HCT116 (cell line): ENCODE results near the gene HCRT. TPM values are rescaled to one million over a fixed set of nuclear protein-coding genes. Genes with fewer than 3 reads are reported as not detected.

Source experiments
- ATAC-seq: fragments of 200-7000 bp; cut with Tn5 transposase; 2 replicates; pipeline ENCODE4 v1.9.1; 2020; ENCODE audit warnings: mild to moderate bottlenecking, moderate library complexity
- BruUV-seq: library from RNA; stranded (reverse); fragments of 400-500 nt; replicated peaks from 2 replicates; lab custom pipeline; 2021; lab: Mats Ljungman, UMichigan
- CTCF ChIA-PET: fragments of 300-600 bp; sonication (Branson Sonifier 250); formaldehyde crosslinking; loops from one replicate; lab custom pipeline; 2021; ENCODE audit warnings: antibody characterized with exemption; lab: Charles Lee
- POLR2A ChIA-PET: fragments of 300-600, 350-600 bp; sonication (Branson Sonifier 250); formaldehyde crosslinking; loops from one replicate; lab custom pipeline; 2021; ENCODE audit warnings: antibody characterized with exemption; lab: Charles Lee
- RAD21 ChIA-PET, 2 experiments: fragments of 300-600 bp; sonication (Branson Sonifier 250); formaldehyde crosslinking; loops; one replicate each; lab custom pipeline; 2023; ENCODE audit warnings: low total read pairs in 2 of 2; ENCODE audit not compliant: uncharacterized antibody in 2 of 2, unreplicated experiment in 2 of 2, low non-redundant PET in 1 of 2; lab: Charles Lee
- DNase-seq: peaks from one replicate; pipeline ENCODE4 v3.0.0-alpha.2; 2010; ENCODE audit warnings: low read depth, low spot score
- H2AFZ ChIP-seq: fragments of 200-600 bp; shearing (Covaris generic), sonication (generic); 2 replicates; pipeline ENCODE4 v1.6.1; 2017; ENCODE audit warnings: low read depth, mixed run types, mixed read lengths, antibody characterized with exemption, low read length; ENCODE audit not compliant: poor library complexity, severe bottlenecking
- H3K27ac ChIP-seq: 2 replicates; pipeline ENCODE4 v1.5.1; 2012; ENCODE audit warnings: low read depth, low read length
- H3K27me3 ChIP-seq: fragments of 200-600 bp; sonication (generic); 2 replicates; pipeline ENCODE4 v1.6.1; 2016; ENCODE audit warnings: mixed run types, low read length, mixed read lengths; ENCODE audit not compliant: insufficient read depth
- H3K36me3 ChIP-seq, 2 experiments: fragments of 200-500 bp in 1 of 2; fragments of 200-600 bp in 1 of 2; sonication (Bioruptor generic) in 1 of 2; sonication (generic) in 1 of 2; 2 replicates each; pipeline versions ENCODE4 v1.5.1 to v1.6.1; 2014 to 2016; ENCODE audit warnings: low read length in 2 of 2, inconsistent platforms in 1 of 2, mixed read lengths in 1 of 2, mixed run types in 1 of 2; ENCODE audit not compliant: insufficient read depth in 2 of 2, control insufficient read depth in 1 of 2
- H3K4me1 ChIP-seq, 2 experiments: fragments of 200-600 bp in 1 of 2; sonication (generic) in 1 of 2; 2 replicates each; pipeline versions ENCODE4 v1.5.1 to v1.6.1; 2012 to 2017; ENCODE audit warnings: low read length in 2 of 2, inconsistent platforms in 1 of 2, mild to moderate bottlenecking in 1 of 2, mixed read lengths in 1 of 2, mixed run types in 1 of 2, moderate library complexity in 1 of 2; ENCODE audit not compliant: insufficient read depth in 2 of 2, control insufficient read depth in 1 of 2
- H3K4me2 ChIP-seq: fragments of 200-600 bp; sonication (generic); 2 replicates; pipeline ENCODE4 v1.6.1; 2017; ENCODE audit warnings: mixed run types, low read length, mixed read lengths
- H3K4me3 ChIP-seq, 2 experiments: fragments of 200-600 bp in 1 of 2; sonication (generic) in 1 of 2; replicated peaks in 1 of 2; 2 replicates each; pipeline ENCODE4 v1.5.1; 2011 to 2016; ENCODE audit warnings: low read length in 2 of 2, control low read depth in 1 of 2, low read depth in 1 of 2, mild to moderate bottlenecking in 1 of 2, mixed read lengths in 1 of 2, mixed run types in 1 of 2
- H3K79me2 ChIP-seq: fragments of 200-600 bp; sonication (generic); 2 replicates; pipeline ENCODE4 v1.6.1; 2017; ENCODE audit warnings: mild to moderate bottlenecking, mixed run types, low read length, moderate library complexity, mixed read lengths; ENCODE audit not compliant: insufficient read depth
- H3K9ac ChIP-seq: fragments of 200-600 bp; sonication (generic); 2 replicates; pipeline ENCODE4 v1.6.1; 2016; ENCODE audit warnings: low read length, mixed read lengths
- H3K9me2 ChIP-seq: fragments of 200-600 bp; sonication (generic), shearing (Covaris generic); 2 replicates; pipeline ENCODE4 v1.6.1; 2017; ENCODE audit warnings: mixed run types, mild to moderate bottlenecking, moderate library complexity; ENCODE audit not compliant: insufficient read depth
- H3K9me3 ChIP-seq, 2 experiments: fragments of 200-500 bp in 1 of 2; fragments of 200-600 bp in 1 of 2; sonication (Bioruptor generic) in 1 of 2; sonication (generic) in 1 of 2; 2 replicates each; pipeline ENCODE4 v1.6.1; 2014 to 2017; ENCODE audit warnings: low read length in 2 of 2, mixed read lengths in 2 of 2, inconsistent platforms in 1 of 2, low read depth in 1 of 2, mild to moderate bottlenecking in 1 of 2, mixed run types in 1 of 2, moderate library complexity in 1 of 2; ENCODE audit not compliant: control insufficient read depth in 1 of 2, insufficient read depth in 1 of 2
- H4K20me1 ChIP-seq: fragments of 200-600 bp; sonication (generic), shearing (Covaris generic); 2 replicates; pipeline ENCODE4 v1.6.1; 2017; ENCODE audit warnings: mixed run types, mild to moderate bottlenecking, moderate library complexity; ENCODE audit not compliant: insufficient read depth
- ATF3 ChIP-seq: IDR thresholded peaks from 2 replicates; pipeline ENCODE4 v1.6.1; 2012
- CBX3 ChIP-seq: IDR thresholded peaks from 2 replicates; pipeline ENCODE4 v1.6.1; 2012; ENCODE audit warnings: low read depth
- CTCF ChIP-seq, 3 experiments: fragments of 200-600 bp in 1 of 3; sonication (generic) in 1 of 3; IDR thresholded peaks in 2 of 3; conservative IDR thresholded peaks in 1 of 3; 2 replicates each; pipeline ENCODE4 v1.5.1; 2012 to 2017; ENCODE audit warnings: low read depth in 2 of 3, low read length in 2 of 3, antibody characterized with exemption in 1 of 3, borderline replicate concordance in 1 of 3, control low read depth in 1 of 3, mild to moderate bottlenecking in 1 of 3, mixed read lengths in 1 of 3, mixed run types in 1 of 3, moderate library complexity in 1 of 3; ENCODE audit not compliant: insufficient read depth in 1 of 3
- ELF1 ChIP-seq: IDR thresholded peaks from 2 replicates; pipeline ENCODE4 v1.6.1; 2012; ENCODE audit warnings: low read depth, borderline replicate concordance
- EZH2 ChIP-seq: fragments of 200-600 bp; sonication (generic); IDR thresholded peaks from 2 replicates; pipeline ENCODE4 v1.6.1; 2017; ENCODE audit warnings: antibody characterized with exemption, mixed run types
- EZH2phosphoT487 ChIP-seq: fragments of 200-600 bp; IDR thresholded peaks from 2 replicates; pipeline ENCODE4 v1.6.1; 2018; ENCODE audit warnings: antibody characterized with exemption, borderline replicate concordance
- FOSL1 ChIP-seq: IDR thresholded peaks from 2 replicates; pipeline ENCODE4 v1.6.1; 2012; ENCODE audit warnings: low read depth
- JUND ChIP-seq: IDR thresholded peaks from 2 replicates; pipeline ENCODE4 v1.6.1; 2012
- MAX ChIP-seq: IDR thresholded peaks from 2 replicates; pipeline ENCODE4 v1.6.1; 2012
- POLR2A ChIP-seq: IDR thresholded peaks from 2 replicates; pipeline ENCODE4 v1.7.0; 2011; ENCODE audit warnings: borderline replicate concordance; ENCODE audit not compliant: insufficient read depth, insufficient read length; ENCODE audit errors: extremely low read depth
- POLR2AphosphoS5 ChIP-seq: IDR thresholded peaks from 2 replicates; pipeline ENCODE4 v1.6.1; 2011; ENCODE audit warnings: mild to moderate bottlenecking, low read depth, low read length, moderate library complexity
- RAD21 ChIP-seq: IDR thresholded peaks from 2 replicates; pipeline ENCODE4 v1.6.1; 2012; ENCODE audit warnings: low read depth, mild to moderate bottlenecking
- REST ChIP-seq: IDR thresholded peaks from 2 replicates; pipeline ENCODE4 v1.6.1; 2012; ENCODE audit warnings: low read depth
- SP1 ChIP-seq: IDR thresholded peaks from 2 replicates; pipeline ENCODE4 v1.6.1; 2012; ENCODE audit warnings: low read depth
- TCF7L2 ChIP-seq: IDR thresholded peaks from 2 replicates; pipeline ENCODE4 v1.7.0; 2011; ENCODE audit warnings: borderline replicate concordance, inconsistent platforms; ENCODE audit not compliant: insufficient read depth, insufficient read length; ENCODE audit errors: extremely low read depth
- YY1 ChIP-seq: IDR thresholded peaks from 2 replicates; pipeline ENCODE4 v1.6.1; 2011; ENCODE audit warnings: low read length, low read depth, moderate library complexity, mild to moderate bottlenecking; ENCODE audit not compliant: insufficient replicate concordance; ENCODE audit errors: extremely low read depth
- ZBTB33 ChIP-seq: IDR thresholded peaks from 2 replicates; pipeline ENCODE4 v1.6.1; 2011; ENCODE audit warnings: mild to moderate bottlenecking, low read length, moderate library complexity; ENCODE audit not compliant: insufficient replicate concordance; ENCODE audit errors: extremely low read depth
- ZFX ChIP-seq: fragments of 450-650 bp; IDR thresholded peaks from 2 replicates; pipeline ENCODE4 v1.6.1; 2017
- intact Hi-C: fragments of 100-400 bp; cut with micrococcal nuclease; formaldehyde crosslinking; loops from 2 replicates; pipeline ENCODE4 v1.10.0; 2022
- total RNA-seq: library from RNA; stranded (reverse); gene quantifications from one replicate; pipeline ENCODE4 v1.2.1, GENCODE V29; 2021; ENCODE audit not compliant: unreplicated experiment

Gene HCRT
- total RNA-seq, 1 experiment from 2014 or later: not detected

- ATAC-seq (no peak), DNase-seq (no peak)
- Histone ChIP-seq H3K4me1 (no peaks in the 10 kb centered on the region), H2AFZ (no peak overlapping the region), H3K79me2 (no peaks in the 10 kb centered on the region), H3K27me3 (peaks cover 3% of the 10 kb centered on the region; the same call in 1 of the 2 replicates), H4K20me1 (no peaks in the 10 kb centered on the region), H3K36me3 (no peaks in the 10 kb centered on the region), H3K9ac (no peak overlapping the region), H3K4me3 (no peak overlapping the region), H3K27ac (no peak overlapping the region), H3K4me2 (no peak overlapping the region)
- intact Hi-C loops: no loop called here
- BruUV-seq: no TSS peak
- RAD21 ChIA-PET: no interaction called here
- POLR2A ChIA-PET: no interaction called here
- TF ChIP-seq MAX (no peak), ELF1 (no peak), EZH2phosphoT487 (no peak), POLR2A (no peak), CBX3 (no peak), FOSL1 (no peak), JUND (no peak), REST (no peak), RAD21 (no peak), ATF3 (no peak), EZH2 (no peak), ZFX (no peak), POLR2AphosphoS5 (no peak), ZBTB33 (no peak), YY1 (no peak), SP1 (no peak), TCF7L2 (no peak), CTCF (IDR thresholded peaks at IDR 0.05 in 2 of 3, conservative IDR thresholded peaks at IDR 0.05 in 1 of 3; ENCODE audit: borderline replicate concordance in 1 of 3, insufficient read depth in 1 of 3, low read depth in 2 of 3, low read length in 2 of 3) (no peak)
- TF ChIP-seq, all 23 proteins: peak for 0
- CTCF ChIA-PET: no interaction called here
- Histone ChIP-seq H3K9me3 (no peaks in the 10 kb centered on the region), H3K9me2 (no peaks in the 10 kb centered on the region)
These were observed 17.4 kb downstream of the HCRT start for GRCh38 chr17:42167807-42168206.
